ENCODE data around the gene DUSP11. TPM values are rescaled to one million over a fixed set of nuclear protein-coding genes. Genes with fewer than 3 reads are reported as not detected.

DUSP11 gene
- total and polyA plus RNA-seq, 2 of the 13 experiments (the other 11 are each of a cell fraction or from before 2014, with no cell fraction given), result 30.5 to 36.2 TPM

DNA sequence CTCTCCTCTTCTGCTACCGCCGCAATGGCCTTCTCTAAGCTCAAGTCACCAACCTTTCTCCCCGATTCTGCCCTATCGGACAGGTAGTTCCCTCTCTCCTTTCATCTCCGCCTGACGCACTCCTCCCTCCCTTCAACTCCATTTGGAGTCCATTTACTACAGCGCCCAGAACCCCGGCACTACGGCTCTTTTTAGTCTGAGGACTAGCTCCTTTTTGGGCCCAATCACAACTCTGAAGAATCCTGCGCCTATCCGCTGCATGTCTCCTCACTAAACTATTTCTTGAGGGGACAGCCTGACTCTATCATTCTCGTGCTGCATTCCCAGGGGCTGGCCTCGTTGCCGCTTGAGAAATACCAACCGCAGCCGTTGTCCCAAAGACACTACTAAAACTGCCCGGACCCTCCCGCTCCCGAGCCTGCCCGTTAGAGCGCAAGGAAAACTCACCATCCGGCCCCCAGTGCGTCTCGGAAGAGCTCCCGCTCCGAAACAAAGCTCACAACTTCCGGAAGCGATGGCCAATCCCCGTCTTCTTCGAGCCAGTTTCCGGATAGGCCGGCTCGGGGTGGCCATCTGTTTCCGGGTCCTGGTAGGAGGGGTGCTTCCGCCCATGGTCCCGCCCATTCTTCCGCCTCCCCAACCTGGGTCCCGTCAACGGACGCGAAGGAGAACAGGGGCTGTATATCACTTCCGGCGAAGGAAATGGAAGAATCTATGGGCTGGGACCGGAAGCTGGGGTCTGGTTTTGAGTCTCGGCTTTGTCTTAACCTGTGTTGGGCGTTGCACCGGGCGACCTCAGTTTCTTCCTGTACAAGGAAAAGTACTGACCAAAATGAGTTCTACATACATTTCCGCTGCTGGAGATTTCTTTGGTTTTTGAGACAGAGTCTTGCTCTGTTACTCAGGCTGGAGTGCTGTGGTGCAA, 42.8 kb downstream of the DUSP11 start, which contains the start of gene TPRKB (continued):
- TF ChIP-seq, protein P1, sequence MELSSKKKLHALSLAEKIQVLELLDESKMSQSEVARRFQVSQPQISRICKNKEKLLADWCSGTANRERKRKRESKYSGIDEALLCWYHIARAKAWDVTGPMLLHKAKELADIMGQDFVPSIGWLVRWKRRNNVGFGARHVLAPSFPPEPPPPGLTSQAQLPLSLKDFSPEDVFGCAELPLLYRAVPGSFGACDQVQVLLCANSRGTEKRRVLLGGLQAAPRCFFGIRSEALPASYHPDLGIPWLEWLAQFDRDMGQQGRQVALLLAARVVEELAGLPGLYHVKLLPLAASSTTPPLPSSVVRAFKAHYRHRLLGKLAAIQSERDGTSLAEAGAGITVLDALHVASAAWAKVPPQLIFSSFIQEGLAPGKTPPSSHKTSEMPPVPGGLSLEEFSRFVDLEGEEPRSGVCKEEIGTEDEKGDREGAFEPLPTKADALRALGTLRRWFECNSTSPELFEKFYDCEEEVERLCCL (CRISPR knock-in tag; IDR thresholded peaks at IDR 0.05; ENCODE audit: borderline replicate concordance), result no peak
- TF ChIP-seq PHF20 (CRISPR knock-in tag; IDR thresholded peaks at IDR 0.05) (peak; percentile 100), HOXA7 (CRISPR knock-in tag; IDR thresholded peaks at IDR 0.05) (0 out of 2 replicates have a peak, but pooled peaks have one; percentile 46), CCDC6 (CRISPR knock-in tag; IDR thresholded peaks at IDR 0.05) (peak; percentile 80), ZNF12 (CRISPR knock-in tag; IDR thresholded peaks at IDR 0.05) (peak; percentile 6; the same call in 1 of the 2 replicates), PHF8 (CRISPR knock-in tag; IDR thresholded peaks at IDR 0.05) (peak; percentile 81), ZNF572 (CRISPR knock-in tag; IDR thresholded peaks at IDR 0.05) (peak; percentile 94; the same call in 1 of the 2 replicates), HOXA9 (CRISPR knock-in tag; IDR thresholded peaks at IDR 0.05; ENCODE audit: borderline replicate concordance) (peak; percentile 87)
- TF ChIP-seq, protein P2, sequence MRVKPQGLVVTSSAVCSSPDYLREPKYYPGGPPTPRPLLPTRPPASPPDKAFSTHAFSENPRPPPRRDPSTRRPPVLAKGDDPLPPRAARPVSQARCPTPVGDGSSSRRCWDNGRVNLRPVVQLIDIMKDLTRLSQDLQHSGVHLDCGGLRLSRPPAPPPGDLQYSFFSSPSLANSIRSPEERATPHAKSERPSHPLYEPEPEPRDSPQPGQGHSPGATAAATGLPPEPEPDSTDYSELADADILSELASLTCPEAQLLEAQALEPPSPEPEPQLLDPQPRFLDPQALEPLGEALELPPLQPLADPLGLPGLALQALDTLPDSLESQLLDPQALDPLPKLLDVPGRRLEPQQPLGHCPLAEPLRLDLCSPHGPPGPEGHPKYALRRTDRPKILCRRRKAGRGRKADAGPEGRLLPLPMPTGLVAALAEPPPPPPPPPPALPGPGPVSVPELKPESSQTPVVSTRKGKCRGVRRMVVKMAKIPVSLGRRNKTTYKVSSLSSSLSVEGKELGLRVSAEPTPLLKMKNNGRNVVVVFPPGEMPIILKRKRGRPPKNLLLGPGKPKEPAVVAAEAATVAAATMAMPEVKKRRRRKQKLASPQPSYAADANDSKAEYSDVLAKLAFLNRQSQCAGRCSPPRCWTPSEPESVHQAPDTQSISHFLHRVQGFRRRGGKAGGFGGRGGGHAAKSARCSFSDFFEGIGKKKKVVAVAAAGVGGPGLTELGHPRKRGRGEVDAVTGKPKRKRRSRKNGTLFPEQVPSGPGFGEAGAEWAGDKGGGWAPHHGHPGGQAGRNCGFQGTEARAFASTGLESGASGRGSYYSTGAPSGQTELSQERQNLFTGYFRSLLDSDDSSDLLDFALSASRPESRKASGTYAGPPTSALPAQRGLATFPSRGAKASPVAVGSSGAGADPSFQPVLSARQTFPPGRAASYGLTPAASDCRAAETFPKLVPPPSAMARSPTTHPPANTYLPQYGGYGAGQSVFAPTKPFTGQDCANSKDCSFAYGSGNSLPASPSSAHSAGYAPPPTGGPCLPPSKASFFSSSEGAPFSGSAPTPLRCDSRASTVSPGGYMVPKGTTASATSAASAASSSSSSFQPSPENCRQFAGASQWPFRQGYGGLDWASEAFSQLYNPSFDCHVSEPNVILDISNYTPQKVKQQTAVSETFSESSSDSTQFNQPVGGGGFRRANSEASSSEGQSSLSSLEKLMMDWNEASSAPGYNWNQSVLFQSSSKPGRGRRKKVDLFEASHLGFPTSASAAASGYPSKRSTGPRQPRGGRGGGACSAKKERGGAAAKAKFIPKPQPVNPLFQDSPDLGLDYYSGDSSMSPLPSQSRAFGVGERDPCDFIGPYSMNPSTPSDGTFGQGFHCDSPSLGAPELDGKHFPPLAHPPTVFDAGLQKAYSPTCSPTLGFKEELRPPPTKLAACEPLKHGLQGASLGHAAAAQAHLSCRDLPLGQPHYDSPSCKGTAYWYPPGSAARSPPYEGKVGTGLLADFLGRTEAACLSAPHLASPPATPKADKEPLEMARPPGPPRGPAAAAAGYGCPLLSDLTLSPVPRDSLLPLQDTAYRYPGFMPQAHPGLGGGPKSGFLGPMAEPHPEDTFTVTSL (CRISPR knock-in tag; IDR thresholded peaks at IDR 0.05; ENCODE audit: borderline replicate concordance), result 0 out of 2 replicates have a peak, but pooled peaks have one; percentile 46
- TF ChIP-seq, protein P3, sequence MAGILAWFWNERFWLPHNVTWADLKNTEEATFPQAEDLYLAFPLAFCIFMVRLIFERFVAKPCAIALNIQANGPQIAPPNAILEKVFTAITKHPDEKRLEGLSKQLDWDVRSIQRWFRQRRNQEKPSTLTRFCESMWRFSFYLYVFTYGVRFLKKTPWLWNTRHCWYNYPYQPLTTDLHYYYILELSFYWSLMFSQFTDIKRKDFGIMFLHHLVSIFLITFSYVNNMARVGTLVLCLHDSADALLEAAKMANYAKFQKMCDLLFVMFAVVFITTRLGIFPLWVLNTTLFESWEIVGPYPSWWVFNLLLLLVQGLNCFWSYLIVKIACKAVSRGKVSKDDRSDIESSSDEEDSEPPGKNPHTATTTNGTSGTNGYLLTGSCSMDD (CRISPR knock-in tag; IDR thresholded peaks at IDR 0.05), result no peak
- TF ChIP-seq, protein P4, sequence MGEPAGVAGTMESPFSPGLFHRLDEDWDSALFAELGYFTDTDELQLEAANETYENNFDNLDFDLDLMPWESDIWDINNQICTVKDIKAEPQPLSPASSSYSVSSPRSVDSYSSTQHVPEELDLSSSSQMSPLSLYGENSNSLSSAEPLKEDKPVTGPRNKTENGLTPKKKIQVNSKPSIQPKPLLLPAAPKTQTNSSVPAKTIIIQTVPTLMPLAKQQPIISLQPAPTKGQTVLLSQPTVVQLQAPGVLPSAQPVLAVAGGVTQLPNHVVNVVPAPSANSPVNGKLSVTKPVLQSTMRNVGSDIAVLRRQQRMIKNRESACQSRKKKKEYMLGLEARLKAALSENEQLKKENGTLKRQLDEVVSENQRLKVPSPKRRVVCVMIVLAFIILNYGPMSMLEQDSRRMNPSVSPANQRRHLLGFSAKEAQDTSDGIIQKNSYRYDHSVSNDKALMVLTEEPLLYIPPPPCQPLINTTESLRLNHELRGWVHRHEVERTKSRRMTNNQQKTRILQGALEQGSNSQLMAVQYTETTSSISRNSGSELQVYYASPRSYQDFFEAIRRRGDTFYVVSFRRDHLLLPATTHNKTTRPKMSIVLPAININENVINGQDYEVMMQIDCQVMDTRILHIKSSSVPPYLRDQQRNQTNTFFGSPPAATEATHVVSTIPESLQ (CRISPR knock-in tag; conservative IDR thresholded peaks at IDR 0.05), result peak; percentile 41; the same call in 1 of the 2 replicates
- TF ChIP-seq, protein P5, sequence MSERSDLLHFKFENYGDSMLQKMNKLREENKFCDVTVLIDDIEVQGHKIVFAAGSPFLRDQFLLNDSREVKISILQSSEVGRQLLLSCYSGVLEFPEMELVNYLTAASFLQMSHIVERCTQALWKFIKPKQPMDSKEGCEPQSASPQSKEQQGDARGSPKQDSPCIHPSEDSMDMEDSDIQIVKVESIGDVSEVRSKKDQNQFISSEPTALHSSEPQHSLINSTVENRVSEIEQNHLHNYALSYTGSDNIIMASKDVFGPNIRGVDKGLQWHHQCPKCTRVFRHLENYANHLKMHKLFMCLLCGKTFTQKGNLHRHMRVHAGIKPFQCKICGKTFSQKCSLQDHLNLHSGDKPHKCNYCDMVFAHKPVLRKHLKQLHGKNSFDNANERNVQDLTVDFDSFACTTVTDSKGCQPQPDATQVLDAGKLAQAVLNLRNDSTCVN (CRISPR knock-in tag; IDR thresholded peaks at IDR 0.05; ENCODE audit: borderline replicate concordance), result no peak
